ENCODE data around the gene OTOS. TPM values are rescaled to one million over a fixed set of nuclear protein-coding genes. Genes with fewer than 3 reads are reported as not detected.

The OTOS gene
- total and polyA plus RNA-seq, 2 of the 13 experiments (the other 11 are each of a cell fraction or from before 2014, with no cell fraction given): not detected

DNA sequence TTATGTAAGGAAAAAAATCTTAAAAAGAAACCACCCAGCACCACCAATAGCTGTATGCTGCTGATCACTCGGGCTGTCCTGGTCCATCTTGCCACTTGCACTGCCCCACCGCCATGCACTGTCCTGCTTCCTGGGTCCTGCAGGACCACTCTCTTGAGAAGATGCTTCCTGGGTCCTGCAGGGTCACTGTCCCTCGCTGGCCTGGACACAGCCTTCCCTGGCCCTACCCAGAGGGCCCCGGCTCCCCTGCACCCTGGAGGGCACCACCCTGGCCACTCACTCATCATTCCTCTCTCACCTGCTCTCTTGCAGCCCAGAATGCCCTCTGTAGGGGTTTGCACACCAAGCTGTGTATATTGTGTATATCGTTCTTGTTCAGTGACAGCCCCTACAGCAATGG is 2.4 kb upstream of the OTOS start:
- no TSS peak for BruUV-seq (replicated peaks)
- WGBS (ENCODE audit: low lambda C conversion rate): 45% methylated on average over 4 of the region's 5 CpGs
- TF ChIP-seq SAFB2 (CRISPR knock-in tag; IDR thresholded peaks at IDR 0.05; ENCODE audit: borderline replicate concordance, low read depth) (no peak), ZNF20 (CRISPR knock-in tag; IDR thresholded peaks at IDR 0.05) (no peak), CHD2 (IDR thresholded peaks at IDR 0.05; ENCODE audit: low read depth, low read length) (no peak), ZSCAN29 (CRISPR knock-in tag; conservative IDR thresholded peaks at IDR 0.05) (no peak), ZNF577 (CRISPR knock-in tag; IDR thresholded peaks at IDR 0.05; ENCODE audit: borderline replicate concordance, low read depth) (no peak), RORA (CRISPR knock-in tag; IDR thresholded peaks at IDR 0.05) (no peak), HCFC1 (IDR thresholded peaks at IDR 0.05; ENCODE audit: low read depth, low read length) (no peak), CHCHD3 (CRISPR knock-in tag; IDR thresholded peaks at IDR 0.05) (no peak), MEIS1 (CRISPR knock-in tag; IDR thresholded peaks at IDR 0.05; ENCODE audit: borderline replicate concordance) (no peak), CBX1 (IDR thresholded peaks at IDR 0.05; ENCODE audit: low read depth) (no peak), ARHGAP35 (CRISPR knock-in tag; IDR thresholded peaks at IDR 0.05; ENCODE audit: borderline replicate concordance) (no peak), U2AF2 (IDR thresholded peaks at IDR 0.05; ENCODE audit: low read depth, low read length) (no peak)
- TF ChIP-seq, protein P1, sequence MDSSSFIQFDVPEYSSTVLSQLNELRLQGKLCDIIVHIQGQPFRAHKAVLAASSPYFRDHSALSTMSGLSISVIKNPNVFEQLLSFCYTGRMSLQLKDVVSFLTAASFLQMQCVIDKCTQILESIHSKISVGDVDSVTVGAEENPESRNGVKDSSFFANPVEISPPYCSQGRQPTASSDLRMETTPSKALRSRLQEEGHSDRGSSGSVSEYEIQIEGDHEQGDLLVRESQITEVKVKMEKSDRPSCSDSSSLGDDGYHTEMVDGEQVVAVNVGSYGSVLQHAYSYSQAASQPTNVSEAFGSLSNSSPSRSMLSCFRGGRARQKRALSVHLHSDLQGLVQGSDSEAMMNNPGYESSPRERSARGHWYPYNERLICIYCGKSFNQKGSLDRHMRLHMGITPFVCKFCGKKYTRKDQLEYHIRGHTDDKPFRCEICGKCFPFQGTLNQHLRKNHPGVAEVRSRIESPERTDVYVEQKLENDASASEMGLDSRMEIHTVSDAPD (CRISPR knock-in tag; IDR thresholded peaks at IDR 0.05): no peak
- TF ChIP-seq, protein P2, sequence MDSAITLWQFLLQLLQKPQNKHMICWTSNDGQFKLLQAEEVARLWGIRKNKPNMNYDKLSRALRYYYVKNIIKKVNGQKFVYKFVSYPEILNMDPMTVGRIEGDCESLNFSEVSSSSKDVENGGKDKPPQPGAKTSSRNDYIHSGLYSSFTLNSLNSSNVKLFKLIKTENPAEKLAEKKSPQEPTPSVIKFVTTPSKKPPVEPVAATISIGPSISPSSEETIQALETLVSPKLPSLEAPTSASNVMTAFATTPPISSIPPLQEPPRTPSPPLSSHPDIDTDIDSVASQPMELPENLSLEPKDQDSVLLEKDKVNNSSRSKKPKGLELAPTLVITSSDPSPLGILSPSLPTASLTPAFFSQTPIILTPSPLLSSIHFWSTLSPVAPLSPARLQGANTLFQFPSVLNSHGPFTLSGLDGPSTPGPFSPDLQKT (CRISPR knock-in tag; IDR thresholded peaks at IDR 0.05; ENCODE audit: borderline replicate concordance): no peak
- TF ChIP-seq, protein P3, sequence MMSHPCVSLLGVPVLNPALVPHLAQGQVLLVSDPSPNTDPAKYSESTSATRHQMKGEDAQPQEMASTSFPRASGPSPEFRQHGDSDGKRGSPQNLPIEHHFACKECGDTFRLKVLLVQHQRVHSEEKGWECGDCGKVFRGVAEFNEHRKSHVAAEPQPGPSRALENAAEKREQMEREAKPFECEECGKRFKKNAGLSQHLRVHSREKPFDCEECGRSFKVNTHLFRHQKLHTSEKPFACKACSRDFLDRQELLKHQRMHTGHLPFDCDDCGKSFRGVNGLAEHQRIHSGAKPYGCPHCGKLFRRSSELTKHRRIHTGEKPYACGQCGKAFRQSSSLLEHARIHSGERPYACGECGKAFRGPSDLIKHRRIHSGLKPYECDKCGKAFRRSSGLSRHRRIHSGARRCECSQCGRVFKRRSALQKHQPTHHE (CRISPR knock-in tag; IDR thresholded peaks at IDR 0.05; ENCODE audit: borderline replicate concordance): no peak
- TF ChIP-seq, protein P4, sequence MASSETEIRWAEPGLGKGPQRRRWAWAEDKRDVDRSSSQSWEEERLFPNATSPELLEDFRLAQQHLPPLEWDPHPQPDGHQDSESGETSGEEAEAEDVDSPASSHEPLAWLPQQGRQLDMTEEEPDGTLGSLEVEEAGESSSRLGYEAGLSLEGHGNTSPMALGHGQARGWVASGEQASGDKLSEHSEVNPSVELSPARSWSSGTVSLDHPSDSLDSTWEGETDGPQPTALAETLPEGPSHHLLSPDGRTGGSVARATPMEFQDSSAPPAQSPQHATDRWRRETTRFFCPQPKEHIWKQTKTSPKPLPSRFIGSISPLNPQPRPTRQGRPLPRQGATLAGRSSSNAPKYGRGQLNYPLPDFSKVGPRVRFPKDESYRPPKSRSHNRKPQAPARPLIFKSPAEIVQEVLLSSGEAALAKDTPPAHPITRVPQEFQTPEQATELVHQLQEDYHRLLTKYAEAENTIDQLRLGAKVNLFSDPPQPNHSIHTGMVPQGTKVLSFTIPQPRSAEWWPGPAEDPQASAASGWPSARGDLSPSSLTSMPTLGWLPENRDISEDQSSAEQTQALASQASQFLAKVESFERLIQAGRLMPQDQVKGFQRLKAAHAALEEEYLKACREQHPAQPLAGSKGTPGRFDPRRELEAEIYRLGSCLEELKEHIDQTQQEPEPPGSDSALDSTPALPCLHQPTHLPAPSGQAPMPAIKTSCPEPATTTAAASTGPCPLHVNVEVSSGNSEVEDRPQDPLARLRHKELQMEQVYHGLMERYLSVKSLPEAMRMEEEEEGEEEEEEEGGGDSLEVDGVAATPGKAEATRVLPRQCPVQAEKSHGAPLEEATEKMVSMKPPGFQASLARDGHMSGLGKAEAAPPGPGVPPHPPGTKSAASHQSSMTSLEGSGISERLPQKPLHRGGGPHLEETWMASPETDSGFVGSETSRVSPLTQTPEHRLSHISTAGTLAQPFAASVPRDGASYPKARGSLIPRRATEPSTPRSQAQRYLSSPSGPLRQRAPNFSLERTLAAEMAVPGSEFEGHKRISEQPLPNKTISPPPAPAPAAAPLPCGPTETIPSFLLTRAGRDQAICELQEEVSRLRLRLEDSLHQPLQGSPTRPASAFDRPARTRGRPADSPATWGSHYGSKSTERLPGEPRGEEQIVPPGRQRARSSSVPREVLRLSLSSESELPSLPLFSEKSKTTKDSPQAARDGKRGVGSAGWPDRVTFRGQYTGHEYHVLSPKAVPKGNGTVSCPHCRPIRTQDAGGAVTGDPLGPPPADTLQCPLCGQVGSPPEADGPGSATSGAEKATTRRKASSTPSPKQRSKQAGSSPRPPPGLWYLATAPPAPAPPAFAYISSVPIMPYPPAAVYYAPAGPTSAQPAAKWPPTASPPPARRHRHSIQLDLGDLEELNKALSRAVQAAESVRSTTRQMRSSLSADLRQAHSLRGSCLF (CRISPR knock-in tag; IDR thresholded peaks at IDR 0.05; ENCODE audit: borderline replicate concordance): no peak

More for the DNA sequence above, 2.4 kb upstream of the OTOS start:
- Histone ChIP-seq H2AFZ (ENCODE audit: low read length) (no peak overlapping the region), H3K4me2 (ENCODE audit: low read depth, low read length) (no peak overlapping the region), H3K4me3 (replicated peaks in 1 of 3; ENCODE audit: insufficient read depth in 1 of 3, low read depth in 2 of 3, low read length in 3 of 3) (no peak overlapping the region), H3K4me1 (ENCODE audit: insufficient read depth, low read length) (peaks cover 19% of the 10 kb centered on the region; the same call in 1 of the 2 replicates), H3K36me3 (replicated peaks in 1 of 2; ENCODE audit: control insufficient read depth in 1 of 2, insufficient read depth in 2 of 2, low read length in 2 of 2) (no peaks in the 10 kb centered on the region), H3K79me2 (ENCODE audit: insufficient read depth, low read length) (no peaks in the 10 kb centered on the region), H4K20me1 (ENCODE audit: insufficient read depth, low read length) (no peaks in the 10 kb centered on the region), H3K9ac (ENCODE audit: insufficient read depth, low read depth, low read length) (no peak overlapping the region), H3K9me3 (ENCODE audit: low read length) (no peaks in the 10 kb centered on the region), H3K27me3 (ENCODE audit: control insufficient read depth in 1 of 2, insufficient read depth in 2 of 2, low read length in 2 of 2) (peaks cover 11 to 72% of the 10 kb centered on the region in 2 experiments; a peak in 4 of 5 replicates), H3K27ac (ENCODE audit: extremely low read length, insufficient read depth, low read length) (no peak overlapping the region)
- ChIA-PET CTCF (ENCODE audit: low intra/inter-chr PET ratio, low total read pairs) (interaction anchor here (0.6 to 4.2 kb wide), 2 partner anchors 81 to 1662 kb away, joined by 3 to 103 read pairs; no protein-coding TSS in a partner anchor), POLR2A (no interaction called here)
- FAIRE-seq (no peak), DNase-seq (ENCODE audit: low spot score) (no peak), ATAC-seq (no peak)
- in situ Hi-C loops (cut with HindIII; ENCODE audit: extremely low pct_ligation_motif_present, low pct_unique_long_range_greater_than_20kb): loop anchor here (5.0 kb wide), 2 partner anchors 81 to 321 kb away; no protein-coding TSS in a partner anchor
- intact Hi-C loops (cut with micrococcal nuclease; ENCODE audit: unreplicated experiment): loop anchor here (1.0 to 10.0 kb wide), 2 partner anchors 82 to 208 kb away; no protein-coding TSS in a partner anchor
